NCI-H526 treated with DMSO at 0.1 percent for 48 hours (cell line): ENCODE measurements around the gene IFNLR1.
A peak's percentile ranks its signal among the peaks of the same experiment; 100 is the strongest.
"Not testable (repeated sequence)": the region's sequence is repeated elsewhere in the genome, so short reads cannot be mapped to it uniquely, and the experiment has no call there.

Source experiments
- DNase-seq: peaks from one replicate; lab custom pipeline; 2025; lab: John Stamatoyannopoulos, UW

IFNLR1 gene

DNA sequence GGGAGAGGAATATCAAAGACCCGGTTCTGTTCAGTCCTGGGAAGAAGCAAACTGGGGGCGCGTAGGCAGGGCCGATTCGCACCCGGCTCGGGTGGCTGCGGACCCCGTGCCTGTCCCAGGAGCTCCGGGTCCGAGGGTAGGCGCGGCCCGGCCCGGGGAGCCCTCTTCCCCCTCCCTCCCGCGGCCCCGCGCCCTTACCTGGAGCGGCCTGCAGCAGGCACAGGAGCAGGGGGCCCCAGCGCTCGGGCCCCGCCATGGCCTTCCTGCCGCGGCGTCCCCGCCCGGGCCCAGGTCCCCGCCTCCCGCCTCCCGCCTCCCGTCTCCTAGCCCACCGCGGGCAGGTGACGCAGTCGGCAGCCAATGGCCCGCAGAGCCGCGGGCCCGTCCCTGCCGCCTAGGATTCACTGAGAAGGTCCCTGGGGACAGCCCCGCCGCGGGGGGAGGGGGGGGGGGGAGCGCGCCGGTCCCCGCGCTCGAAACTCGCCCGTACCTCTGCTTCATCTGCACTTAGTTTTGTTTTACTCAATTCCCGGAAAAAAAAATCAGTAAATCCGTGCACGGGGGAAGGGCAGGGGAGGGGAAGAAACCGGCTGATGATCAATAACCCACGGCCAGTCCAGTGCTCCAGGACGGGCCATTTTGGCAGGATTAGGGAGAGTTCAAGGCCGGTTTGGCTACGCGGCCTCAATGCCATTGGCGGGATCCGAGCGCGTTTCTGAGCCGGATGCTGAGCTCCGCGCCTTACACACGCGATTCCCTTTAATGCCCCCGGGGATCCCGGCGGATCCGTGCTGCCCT is at the start of gene IFNLR1:
IFNLR1 (minus strand) TSS at position 297 of the 798 bp plus-strand sequence; CDS start at position 256, 41 bp downstream.
- peak; percentile 72 for DNase-seq

DNA sequence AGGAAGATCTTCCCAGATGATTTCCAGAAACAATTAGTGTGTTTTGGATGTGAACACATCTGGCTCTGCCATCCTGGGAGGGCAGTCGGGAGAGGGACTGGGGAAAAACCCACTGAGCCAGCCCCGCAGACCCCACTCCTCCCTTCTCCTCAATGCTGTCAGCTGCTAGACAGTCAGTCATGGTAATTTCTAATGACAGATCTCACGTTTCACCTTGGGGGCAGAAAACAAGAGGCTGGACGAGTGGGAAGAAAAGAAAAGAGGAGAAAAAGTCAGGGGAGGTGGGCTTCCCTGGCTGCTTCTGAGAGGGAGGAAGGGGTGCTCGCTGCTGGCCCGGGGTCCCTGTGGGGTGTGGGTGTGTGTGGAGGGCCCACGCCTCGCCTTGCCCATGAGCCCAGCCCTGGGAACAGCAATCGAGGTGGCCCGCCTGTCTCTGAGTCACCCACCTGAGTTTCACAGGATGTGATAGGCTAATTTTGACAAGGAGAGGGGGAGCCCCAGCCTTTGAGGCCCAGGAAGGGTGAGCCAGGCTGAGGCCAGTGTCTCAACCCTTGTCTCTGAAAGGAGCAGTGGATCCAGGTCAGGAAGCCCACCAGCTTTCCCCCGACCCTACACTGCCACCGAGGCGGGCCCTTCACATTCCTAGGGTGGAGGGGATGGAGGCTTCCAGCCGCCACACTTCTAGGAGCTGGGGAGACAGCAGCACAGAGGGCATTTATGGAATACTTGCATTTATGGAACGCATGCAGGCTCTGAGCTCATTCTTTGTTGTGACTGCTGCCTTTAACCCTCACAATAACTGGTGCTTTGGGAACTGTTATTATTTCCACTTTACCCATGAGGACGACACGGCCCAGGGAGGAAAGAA is 49.1 kb upstream of the IFNLR1 start:
- DNase-seq = no peak

DNA sequence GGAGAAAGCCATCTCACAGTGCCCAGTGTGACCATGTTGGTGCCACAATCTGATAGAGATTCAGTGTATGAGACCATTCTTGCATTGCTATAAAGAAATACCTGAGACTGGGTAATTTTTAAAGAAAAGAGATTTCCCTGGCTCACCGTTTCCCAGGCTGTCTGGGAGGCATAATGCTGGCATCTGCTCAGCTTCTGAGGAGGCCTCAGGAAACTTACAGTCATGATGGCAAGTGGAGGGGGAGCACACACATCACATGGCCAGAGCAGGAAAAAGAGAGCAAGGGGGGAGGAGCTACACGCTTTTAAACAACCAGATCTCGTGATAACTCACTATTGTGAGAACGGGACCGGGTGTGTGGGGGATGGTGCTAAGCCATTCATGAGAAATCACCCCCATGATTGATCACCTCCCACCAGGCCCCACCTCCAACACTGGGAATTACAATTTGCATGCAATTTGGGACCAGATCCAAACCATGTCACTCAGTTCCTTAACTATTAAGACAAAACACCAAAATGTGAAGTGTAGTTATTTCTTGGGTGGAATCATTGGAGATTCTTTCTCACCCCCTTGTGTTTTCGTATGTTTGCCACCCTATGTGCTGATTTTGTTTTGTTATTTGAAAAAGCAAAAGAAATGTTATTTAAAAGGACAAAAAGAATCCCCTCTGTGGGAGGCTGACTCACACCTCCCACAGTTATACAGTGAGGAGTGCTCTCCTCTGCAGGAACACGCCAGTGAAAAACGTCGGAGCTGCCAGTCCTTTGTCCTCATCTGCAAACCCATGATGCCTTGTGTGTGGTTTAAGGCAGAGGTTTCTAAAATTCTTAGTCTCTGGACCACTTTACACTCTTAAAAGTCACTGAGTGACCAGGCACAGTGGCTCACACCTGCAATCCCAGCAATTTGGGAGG is 46.9 kb upstream of the IFNLR1 start:
- DNase-seq = no peak

DNA sequence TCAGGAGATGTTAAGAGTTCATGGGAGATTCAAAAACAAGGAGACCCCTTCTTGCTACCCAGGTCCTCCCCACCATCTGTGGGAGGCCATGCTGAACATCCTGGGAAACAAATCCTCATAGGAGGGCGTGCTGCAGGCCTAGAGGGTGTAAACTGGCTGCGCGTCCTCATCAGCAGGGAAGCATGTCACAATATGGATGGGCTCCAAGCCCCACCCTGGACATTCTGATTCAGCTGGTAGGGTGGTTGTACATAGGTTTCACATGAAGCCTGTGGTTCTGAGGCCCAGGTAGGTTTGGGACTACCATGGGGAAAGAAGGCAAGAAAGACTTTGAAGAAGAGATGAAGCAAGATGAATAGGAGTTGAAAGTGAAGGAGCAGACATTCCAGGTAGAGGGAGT is 44.6 kb upstream of the IFNLR1 start:
- no peak for DNase-seq

DNA sequence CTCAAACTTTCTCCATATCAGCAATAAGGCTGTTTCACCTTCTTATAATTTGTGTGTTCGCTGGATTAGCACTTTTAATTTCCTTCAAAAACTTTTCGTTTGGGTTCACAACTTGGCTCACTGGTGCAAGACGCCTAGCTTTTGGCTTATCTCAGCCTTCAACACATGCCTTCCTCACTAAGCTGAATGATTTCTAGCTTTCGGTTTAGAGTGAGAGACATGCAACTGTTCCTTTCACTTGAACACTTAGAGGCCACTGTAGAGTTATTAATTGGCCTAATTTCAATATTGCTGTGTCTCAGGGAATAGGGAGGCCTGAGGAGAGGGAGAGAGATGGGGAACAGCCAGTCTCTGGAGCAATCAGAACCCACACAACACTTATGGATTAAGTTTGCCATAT is 41.2 kb upstream of the IFNLR1 start:
- DNase-seq = no peak

DNA sequence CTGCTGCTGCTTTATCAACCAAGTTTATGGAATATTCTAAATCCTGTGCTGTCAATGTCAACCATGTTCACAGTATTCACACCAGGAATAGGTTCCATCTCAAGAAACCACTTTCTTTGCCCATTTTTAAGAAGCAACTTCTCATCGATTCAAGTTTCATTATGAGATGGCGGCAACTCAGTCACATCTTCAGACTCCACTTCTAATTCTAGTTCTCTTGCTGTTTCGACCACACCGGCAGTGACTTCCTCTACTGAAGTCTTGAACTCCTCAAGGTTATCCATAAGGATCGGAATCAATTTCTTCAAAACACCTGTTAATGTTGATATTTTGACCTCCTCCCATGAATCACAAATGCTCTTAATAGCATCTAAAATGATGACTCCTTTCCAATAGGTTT is 39.7 kb upstream of the IFNLR1 start:
- no peak for DNase-seq

DNA sequence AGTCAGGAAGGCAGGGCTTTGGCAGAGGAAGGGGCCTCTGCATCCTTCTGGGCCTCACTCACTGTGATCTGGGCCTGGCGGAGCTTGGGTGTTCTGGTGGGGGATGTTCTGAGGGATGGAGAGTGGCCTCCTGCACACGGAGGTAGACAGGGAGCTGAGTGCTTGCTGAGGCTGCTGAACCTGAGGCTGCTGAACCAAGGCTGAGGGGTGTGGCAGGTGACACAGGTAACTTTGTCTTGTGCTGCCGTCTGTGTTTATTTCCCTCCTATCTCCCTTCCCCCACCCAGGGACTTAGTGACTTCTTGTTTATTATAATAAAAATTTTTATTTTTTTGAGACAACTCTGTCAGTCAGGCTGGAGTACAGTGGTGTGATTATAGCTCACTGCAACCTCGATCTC is 37.7 kb upstream of the IFNLR1 start:
- no peak for DNase-seq

DNA sequence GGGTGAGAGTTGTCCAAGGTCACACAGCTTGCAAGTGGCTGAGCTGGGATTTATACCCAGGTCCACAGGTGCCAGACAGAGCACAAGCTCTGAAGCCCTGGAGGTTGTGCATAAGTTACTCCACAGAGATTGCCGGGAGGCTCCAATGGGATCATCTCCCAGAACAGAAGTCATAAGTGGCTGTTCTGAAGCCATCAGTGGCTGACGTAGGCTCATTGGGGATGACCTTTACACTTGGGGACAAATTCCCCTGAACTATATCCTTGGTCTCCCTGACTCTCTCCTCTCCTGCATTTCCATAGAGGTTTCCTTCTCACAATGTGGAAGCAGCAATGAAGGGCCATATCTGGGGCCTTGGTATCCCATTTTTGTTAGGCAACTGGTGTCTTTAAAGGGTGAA is 37.0 kb upstream of the IFNLR1 start:
- no peak for DNase-seq

DNA sequence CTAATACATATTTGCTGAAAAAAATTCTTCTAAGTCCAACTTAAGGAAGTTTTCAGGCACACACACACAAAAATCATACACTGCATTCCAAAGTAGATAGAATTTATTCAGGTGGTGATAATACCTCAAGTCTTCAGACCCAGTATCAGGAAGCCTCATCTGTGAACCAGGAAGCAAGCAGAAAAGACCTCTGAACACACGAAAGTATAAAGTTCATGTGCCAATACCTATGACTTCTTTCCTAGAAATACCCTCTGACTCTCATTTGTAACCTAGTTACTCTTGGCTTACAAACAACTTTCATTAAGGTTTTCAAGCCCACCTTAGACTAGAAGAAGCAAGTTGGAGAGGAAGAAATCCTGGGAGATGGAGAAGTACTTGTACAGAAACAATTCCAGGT is 35.7 kb upstream of the IFNLR1 start:
- no peak for DNase-seq

DNA sequence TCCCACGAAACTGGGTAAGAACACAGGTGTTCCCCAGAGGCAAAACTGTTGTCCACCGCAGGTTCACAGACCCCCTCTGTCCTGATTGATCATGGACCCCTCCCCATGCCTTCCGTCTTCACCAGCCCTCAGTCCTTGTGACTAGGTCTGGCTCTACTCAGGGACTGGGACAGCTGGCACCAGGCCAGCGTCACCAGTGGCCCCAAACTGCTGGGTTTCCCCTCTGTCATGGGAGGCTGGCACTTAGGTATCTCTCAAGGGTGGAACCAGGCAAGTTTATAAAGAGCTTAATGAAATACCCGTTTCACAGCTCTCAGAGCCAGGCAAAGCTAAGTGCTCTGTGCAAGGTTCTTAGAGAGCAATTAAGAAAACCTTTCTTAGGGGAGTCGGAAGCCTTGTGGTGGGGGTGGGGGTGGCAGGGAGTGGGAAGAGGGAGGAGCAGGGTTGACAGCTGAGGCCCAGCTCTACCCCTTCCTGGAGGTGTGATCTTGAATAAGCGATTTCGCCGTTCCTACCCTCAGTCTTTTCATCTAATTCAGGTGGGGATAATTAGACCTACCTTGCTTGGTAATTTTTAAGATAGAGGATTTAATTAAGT is 35.0 kb upstream of the IFNLR1 start:
- no peak for DNase-seq

DNA sequence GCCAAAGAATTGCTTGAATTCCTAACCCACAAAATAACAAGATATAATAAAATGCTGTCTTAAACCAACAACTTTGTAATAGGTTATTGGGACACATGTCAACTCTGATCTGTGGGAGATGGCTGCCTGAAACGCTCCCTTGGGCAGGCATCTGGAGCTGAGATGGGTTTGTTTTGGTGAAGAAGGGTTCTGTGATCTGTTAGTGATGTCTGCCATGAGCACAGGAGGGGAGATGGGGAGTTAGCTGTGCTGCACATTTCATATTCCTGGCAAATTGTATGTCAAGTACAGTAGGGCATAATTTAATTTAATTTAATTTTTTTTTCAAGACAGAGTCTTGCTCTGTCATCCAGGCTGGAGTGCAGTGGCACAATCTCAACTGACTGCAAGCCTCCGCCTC is 34.2 kb upstream of the IFNLR1 start:
- DNase-seq = no peak

DNA sequence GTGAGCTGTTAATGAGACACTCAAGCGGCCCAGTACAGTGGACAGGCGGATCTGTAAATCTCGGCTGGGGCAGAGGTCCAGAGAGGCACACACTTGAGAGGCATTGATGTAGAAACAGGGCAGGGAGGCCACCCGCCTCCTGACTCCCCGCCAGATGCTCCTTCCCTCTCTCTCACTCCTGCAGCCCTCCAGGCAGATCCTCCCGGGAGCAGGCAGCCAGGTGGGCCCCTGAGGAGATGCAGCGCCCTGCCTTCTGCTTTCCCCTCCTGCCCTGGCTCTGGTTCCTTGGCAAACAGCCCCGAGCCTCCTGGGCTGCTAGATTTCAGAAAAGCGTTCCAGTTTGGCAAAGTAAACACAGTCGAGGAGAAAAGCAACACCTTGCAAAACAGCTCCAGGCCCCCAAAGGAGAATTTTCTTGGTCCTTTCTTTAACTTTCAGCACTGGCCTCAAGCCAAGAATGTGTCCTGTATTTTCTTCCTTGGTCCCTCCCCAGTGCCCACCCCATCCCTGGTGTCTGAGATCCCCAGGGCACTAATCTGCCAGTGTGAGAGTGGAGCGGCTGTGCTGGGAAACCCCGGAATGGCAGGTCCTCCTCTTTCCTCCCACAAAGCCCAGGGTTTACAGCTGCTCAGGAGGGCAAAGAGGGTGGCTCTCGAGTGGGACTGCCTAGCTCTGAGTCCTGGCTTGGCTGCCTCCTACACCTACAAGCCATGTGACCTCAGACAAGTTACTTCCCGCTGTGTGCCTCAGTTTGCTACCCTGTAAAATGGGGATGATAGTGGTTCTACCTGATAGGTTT is 29.4 kb upstream of the IFNLR1 start:
- DNase-seq = no peak

DNA sequence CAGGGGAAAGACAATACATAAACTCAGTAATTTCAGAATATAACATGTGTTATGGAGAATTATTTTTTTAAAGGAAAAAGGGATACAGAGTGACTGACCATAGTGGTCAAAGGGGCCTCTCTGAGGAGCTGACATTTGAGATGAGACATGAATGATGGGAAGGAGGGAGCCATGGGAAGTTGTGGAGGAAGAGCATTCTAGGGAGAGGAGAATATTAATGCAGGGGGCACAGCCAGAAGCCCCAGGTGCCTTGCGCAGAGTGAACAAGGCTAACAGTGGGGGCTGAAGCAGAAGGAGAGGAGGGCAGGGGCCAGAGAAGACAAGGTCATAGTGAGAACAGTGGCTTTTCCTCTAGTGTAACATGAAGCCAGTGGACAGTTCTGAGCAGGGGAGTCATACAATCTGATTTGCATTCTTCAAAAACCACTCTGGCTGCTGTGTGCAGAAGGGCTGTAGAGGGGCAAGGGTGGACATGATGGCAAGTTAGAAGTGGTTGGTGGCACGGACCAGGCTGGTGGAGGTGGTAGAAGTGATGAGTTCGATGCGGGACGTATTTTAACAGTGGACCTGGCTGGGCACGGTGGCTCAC is 28.2 kb upstream of the IFNLR1 start:
- no peak for DNase-seq

DNA sequence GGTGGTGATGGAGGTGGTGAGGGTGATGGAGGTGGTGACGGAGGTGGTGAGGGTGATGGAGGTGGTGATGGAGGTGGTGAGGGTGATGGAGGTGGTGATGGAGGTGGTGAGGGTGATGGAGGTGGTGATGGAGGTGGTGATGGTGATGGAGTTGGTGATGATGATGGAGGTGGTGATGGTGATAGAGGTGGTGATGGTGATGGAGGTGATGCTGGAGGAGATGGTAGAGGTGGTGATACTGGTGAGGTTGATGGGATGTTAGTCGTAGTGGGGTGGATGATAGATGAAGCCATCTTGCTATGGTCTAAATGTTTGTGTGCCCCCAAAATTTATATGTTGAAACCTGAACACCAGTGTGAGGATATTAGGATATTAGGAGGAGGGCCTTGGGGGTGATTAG is 25.3 kb upstream of the IFNLR1 start:
- no peak for DNase-seq

DNA sequence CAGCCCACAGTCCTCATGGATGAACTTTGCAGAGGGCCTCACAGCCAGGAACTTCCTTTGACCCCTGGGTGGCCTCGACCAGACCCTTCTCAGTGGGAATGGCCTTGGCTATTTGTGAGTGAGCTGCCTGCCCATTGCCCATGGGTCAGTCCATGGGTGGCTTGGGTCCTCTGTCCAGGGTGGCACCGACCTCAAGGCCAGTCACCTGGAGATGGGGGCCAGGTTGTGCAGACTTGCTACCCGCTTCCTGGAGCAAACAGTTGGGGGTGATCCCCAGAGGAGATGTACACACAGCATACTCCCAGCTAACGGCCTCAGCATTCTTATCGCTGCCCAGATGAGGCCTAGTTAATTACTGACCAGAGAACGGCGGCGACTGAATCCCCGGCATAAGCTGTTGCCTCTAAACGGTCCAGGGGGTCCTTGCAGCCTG is 23.1 kb upstream of the IFNLR1 start:
- no peak for DNase-seq

DNA sequence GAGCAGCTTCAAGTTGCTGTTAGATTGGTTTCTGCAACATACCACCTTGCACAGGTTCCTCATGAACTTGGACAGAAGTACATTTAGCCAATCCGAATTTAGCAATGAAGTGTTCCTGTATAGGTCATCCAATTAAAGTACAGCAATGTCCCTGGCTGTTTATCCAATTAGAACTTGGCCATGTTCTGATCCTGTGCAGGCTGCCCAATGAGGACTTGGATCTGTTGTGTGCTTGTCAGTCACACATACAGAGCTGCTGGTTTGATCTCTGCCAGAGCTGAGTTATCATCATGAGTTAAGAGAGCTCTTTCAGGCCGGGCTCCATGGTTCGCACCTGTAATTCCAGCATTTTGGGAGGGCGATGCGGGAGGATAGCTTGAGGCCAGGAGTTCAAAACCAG is 22.0 kb upstream of the IFNLR1 start:
- DNase-seq = no peak

DNA sequence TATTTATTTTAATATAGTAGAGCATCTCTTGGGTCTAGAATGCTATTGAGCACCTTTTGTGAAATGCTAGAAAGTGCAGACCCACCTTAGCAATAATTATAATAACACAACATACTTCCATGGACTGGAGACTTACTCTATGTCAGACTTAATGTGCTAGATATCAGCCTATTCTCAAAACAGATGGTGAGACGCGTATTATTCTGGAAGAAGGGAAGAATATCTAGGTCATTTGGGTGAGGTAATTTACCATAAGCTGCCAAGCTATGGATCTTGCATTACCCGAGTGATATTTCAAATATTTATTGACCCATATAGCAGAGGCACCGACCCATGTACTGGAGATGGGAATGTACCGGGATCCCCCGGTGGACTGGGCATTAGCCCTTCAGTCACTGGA is 20.6 kb upstream of the IFNLR1 start:
- no peak for DNase-seq

DNA sequence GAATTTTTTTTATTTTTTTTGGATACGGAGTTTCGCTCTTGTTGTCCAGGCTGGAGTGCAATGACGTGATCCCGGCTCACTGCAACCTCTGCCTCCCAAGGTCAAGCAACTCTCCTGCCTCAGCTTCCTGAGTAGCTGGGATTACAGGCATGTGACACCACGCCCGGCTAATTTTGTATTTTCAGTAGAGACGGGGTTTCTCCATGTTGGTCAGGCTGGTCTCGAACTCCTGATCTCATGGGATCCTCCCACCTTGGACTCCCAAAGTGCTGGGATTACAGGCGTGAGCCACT is 20.3 kb upstream of the IFNLR1 start:
- not testable (repeated sequence) for DNase-seq

DNA sequence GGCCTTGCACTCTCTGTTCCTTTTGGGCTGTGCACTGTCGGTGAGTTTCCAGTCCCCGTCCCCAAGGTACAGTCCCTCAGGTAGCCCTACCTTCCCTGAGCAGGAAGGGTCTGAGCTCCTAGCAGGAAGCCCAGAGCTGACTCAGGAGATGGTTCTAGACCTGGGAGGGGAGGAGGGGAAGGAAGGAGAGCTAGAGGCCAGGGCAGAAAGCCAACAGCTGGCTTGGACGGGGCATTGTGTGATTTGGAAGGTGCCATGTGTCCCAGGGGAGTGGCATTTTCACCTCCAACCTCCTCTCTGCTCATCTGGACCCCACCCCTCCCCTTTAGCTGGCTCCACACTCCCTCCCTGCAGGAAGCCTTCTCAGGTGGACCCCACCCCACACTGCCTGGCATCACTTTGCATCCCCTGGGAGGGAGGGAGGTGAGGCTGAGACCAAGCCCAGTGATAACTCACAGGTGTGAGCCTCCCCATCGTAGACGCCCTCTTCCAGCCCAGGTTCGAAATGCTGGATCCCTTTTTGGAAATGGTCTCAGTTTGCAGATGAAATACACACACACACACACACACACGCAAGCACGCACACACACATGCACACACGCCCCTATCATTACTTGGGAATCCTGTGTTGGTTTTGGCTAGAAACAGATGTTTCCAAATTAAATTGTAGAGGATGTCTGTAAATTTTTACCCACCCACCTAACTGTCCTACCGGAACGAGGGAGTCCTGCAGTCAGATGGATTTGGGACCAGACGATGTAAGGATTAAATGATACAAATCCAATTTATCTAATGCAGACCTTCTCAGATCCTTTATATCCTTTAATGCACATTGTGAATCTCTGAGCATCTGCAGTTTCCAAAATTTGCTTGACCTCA is 19.7 kb upstream of the IFNLR1 start:
- DNase-seq = no peak

DNA sequence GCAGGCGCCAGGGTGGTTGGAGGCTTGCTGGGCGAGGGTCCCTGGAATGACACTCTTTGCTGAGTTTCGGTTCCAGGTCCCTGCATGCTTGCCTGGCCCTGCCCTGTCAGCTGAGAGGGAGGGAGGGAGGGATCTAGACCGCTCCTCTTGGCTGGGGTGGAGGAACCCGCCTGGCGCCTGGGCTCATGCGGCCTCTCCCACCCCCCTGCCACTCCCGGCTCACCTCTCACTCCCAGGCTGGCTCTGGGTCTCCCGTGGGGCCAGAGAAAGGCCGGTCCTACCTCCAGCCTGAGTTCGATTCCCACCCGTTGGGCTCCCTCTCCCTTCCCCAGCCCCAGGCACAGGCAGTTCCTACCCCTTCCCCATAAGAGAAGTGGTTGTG is 19.0 kb upstream of the IFNLR1 start:
- no peak for DNase-seq
